Ovary (tissue), 9 donors: ENCODE data around the gene ATG2B. TPM values are rescaled to one million over a fixed set of nuclear protein-coding genes. Genes with fewer than 3 reads are reported as not detected.

Experiments
- DNase-seq, 5 donors: peaks; one replicate each; pipeline ENCODE4 v3.0.0-alpha.2; 2019 to 2020
- H3K27ac ChIP-seq, 2 donors: fragments of 200-600 bp; one replicate each; pipeline versions ENCODE4 v1.5.1 to v1.8.0; 2019 to 2022
- H3K27me3 ChIP-seq: fragments of 200-600 bp; one replicate; pipeline ENCODE4 v1.8.0; 2022
- H3K36me3 ChIP-seq: fragments of 200-600 bp; sonication (generic); one replicate; pipeline ENCODE4 v1.5.1; 2019
- H3K4me1 ChIP-seq: one replicate; pipeline ENCODE4 v1.8.1; 2013; ENCODE audit warnings: mild to moderate bottlenecking, moderate library complexity; ENCODE audit not compliant: insufficient read depth
- H3K4me3 ChIP-seq: fragments of 200-600 bp; sonication (generic); one replicate; pipeline ENCODE4 v1.5.1; 2017
- H3K9me3 ChIP-seq, 2 donors: fragments of 200-600 bp in 1 of 2; sonication (generic) in 1 of 2; one replicate each; pipeline versions ENCODE4 v1.5.1 to v1.8.1; 2013 to 2019; ENCODE audit warnings: mild to moderate bottlenecking in 1 of 2, moderate library complexity in 1 of 2
- EP300 ChIP-seq: sonication (generic); formaldehyde crosslinking; IDR thresholded peaks from one replicate; pipeline ENCODE4 v1.6.1; 2017; ENCODE audit warnings: antibody characterized with exemption
- POLR2A ChIP-seq: fragments of 450-650 bp; IDR thresholded peaks from one replicate; pipeline ENCODE4 v1.6.1; 2017; ENCODE audit warnings: antibody characterized with exemption, mild to moderate bottlenecking, moderate library complexity
- WGBS, 3 donors: extraction: QIAGEN DNeasy Blood & Tissue Kit in 1 of 3; methylation state at CpG; one replicate each; pipeline versions ENCODE4 v1.1.5 to v1.1.7; 2013 to 2017; 5-methylcytosine and 5-hydroxymethylcytosine counted together
- intact Hi-C, 4 donors: fragments of 100-400 bp; cut with DNase I; formaldehyde crosslinking; loops; one replicate each; pipeline versions ENCODE4 v1.11.0 to v1.15.1; 2022 to 2023
- polyA plus RNA-seq, 2 donors: library from polyadenylated mRNA; stranded (reverse); fragments of 200-250 nt in 1 of 2; fragments of 350-450 nt in 1 of 2; fragmentation: Illumina TruSeq in 1 of 2; extraction: RNeasy Lipid Tissue Mini Kit (QIAGEN cat#74804) in 1 of 2; gene quantifications; one replicate each; pipeline ENCODE4 v1.2.3, GENCODE V29; 2013 to 2014
- total RNA-seq, 7 donors: library from RNA; depleted of rRNA in 2 of 7; stranded (reverse); fragments of >200 nt in 2 of 7; fragmentation: NEBNext Ultra II Directional in 3 of 7; extraction: Animal tissue kit (Norgen Biotek cat#: 25700) in 3 of 7; gene quantifications; one replicate each; pipeline versions ENCODE4 v1.1.0 to v1.2.4, GENCODE V29; 2016 to 2023
- TF ChIP-seq, protein P1 (sequence below), 3 donors: fragments of 450-650 bp in 2 of 3; fragments of 200-600 bp in 1 of 3; IDR thresholded peaks; one replicate each; pipeline versions ENCODE4 v1.5.1 to v1.8.0; 2016 to 2022; ENCODE audit warnings: antibody characterized with exemption in 3 of 3, mild to moderate bottlenecking in 1 of 3
- donor health status: DM: no; HTN: no; CAD: no; lungs with moderate emphysema.
- donor health status: DM: no; HTN: no; CAD: no.
- donor health status: Bipolar disorder and iron deficiency.
- donor health status: DM: yes; HTN: yes; CAD: no.
- donor health status: DM: no; HTN: no; CAD: no.
- donor health status: DM: yes; HTN: yes; CAD: no.

ATG2B gene
- total and polyA plus RNA-seq, 9 donors, result 5.3 to 33.1 (median 22.6) TPM

DNA sequence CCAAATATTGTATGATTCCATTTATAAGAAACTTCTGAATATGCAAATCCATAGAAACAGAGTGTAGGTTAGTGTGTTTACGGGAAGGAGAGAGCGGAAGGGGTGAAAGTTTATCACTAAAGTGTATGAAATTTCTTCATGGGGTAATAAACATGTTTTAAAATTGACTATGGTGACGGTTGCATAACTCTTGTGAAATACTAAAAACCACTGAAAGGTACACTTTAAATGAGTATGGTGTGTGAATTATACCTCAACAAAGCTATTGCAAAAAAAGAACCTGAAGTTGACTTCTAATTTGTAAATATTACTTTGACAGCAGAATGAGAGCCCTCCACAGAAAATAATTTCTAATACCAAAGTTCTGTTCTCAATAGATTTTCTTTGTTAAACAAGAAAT, 47.1 kb downstream of the ATG2B start:
- no peak for TF ChIP-seq EP300
- TF ChIP-seq POLR2A, result no peak
- TF ChIP-seq, protein P1, sequence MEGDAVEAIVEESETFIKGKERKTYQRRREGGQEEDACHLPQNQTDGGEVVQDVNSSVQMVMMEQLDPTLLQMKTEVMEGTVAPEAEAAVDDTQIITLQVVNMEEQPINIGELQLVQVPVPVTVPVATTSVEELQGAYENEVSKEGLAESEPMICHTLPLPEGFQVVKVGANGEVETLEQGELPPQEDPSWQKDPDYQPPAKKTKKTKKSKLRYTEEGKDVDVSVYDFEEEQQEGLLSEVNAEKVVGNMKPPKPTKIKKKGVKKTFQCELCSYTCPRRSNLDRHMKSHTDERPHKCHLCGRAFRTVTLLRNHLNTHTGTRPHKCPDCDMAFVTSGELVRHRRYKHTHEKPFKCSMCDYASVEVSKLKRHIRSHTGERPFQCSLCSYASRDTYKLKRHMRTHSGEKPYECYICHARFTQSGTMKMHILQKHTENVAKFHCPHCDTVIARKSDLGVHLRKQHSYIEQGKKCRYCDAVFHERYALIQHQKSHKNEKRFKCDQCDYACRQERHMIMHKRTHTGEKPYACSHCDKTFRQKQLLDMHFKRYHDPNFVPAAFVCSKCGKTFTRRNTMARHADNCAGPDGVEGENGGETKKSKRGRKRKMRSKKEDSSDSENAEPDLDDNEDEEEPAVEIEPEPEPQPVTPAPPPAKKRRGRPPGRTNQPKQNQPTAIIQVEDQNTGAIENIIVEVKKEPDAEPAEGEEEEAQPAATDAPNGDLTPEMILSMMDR (IDR thresholded peaks at IDR 0.05), result no peak

GRCh38 chr14:96310906-96311305, 52.2 kb downstream of the ATG2B start:
- intact Hi-C loops, result no loop called here

More for the DNA sequence above, 47.1 kb downstream of the ATG2B start:
- Histone ChIP-seq H3K9me3 (no peaks in the 10 kb centered on the region), H3K27me3 (no peaks in the 10 kb centered on the region), H3K27ac (no peak overlapping the region), H3K36me3 (no peaks in the 10 kb centered on the region), H3K4me1 (no peaks in the 10 kb centered on the region), H3K4me3 (no peak overlapping the region)
- 97 to 98% (median 97%) methylated on average over 3 of the region's 3 CpGs for WGBS, 3 donors
- intact Hi-C loops, result no loop called here
- no peak for DNase-seq

DNA sequence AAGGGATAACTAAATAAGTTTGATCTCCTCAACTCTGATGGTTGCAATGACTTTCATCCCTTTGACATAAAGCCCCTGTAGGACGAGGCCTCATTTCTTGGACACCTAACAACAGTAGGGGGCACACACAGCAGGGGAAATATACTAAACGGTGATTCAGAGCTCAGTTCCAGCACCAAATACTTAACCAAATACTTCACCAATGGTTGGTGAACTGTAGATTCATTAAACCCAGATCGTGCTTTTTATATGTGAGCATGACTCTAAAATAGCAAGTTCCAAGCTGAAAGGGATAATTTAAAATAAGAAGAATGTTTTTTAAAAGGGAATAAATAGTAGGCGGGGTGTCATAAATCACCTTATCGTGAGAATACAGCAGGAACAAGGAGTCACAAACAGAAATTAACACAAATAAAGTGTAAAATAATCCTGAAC, 53.2 kb downstream of the ATG2B start:
- H3K4me3 ChIP-seq, result no peak overlapping the region
- H3K9me3 ChIP-seq, result no peaks in the 10 kb centered on the region
- H3K27ac ChIP-seq, result no peak overlapping the region
- intact Hi-C loops, result no loop called here
- H3K27me3 ChIP-seq, result no peaks in the 10 kb centered on the region
- no peaks in the 10 kb centered on the region for H3K4me1 ChIP-seq
- DNase-seq, result no peak
- WGBS, 3 donors, result 65 to 78% (median 71%) methylated on average over 5 of the region's 5 CpGs
- H3K36me3 ChIP-seq, result no peaks in the 10 kb centered on the region
- TF ChIP-seq, protein P1 (IDR thresholded peaks at IDR 0.05), result no peak
- TF ChIP-seq POLR2A (no peak), EP300 (no peak)

More at GRCh38 chr14:96310906-96311305, 52.2 kb downstream of the ATG2B start:
- Histone ChIP-seq H3K9me3 (no peaks in the 10 kb centered on the region), H3K4me3 (no peak overlapping the region), H3K4me1 (no peaks in the 10 kb centered on the region), H3K27me3 (no peaks in the 10 kb centered on the region), H3K36me3 (no peaks in the 10 kb centered on the region), H3K27ac (no peak overlapping the region)
- WGBS, 3 donors, result 89 to 93% (median 90%) methylated on average over 6 of the region's 6 CpGs
- TF ChIP-seq EP300 (no peak), POLR2A (no peak)
- TF ChIP-seq, protein P1 (IDR thresholded peaks at IDR 0.05), result no peak
- no peak for DNase-seq

DNA sequence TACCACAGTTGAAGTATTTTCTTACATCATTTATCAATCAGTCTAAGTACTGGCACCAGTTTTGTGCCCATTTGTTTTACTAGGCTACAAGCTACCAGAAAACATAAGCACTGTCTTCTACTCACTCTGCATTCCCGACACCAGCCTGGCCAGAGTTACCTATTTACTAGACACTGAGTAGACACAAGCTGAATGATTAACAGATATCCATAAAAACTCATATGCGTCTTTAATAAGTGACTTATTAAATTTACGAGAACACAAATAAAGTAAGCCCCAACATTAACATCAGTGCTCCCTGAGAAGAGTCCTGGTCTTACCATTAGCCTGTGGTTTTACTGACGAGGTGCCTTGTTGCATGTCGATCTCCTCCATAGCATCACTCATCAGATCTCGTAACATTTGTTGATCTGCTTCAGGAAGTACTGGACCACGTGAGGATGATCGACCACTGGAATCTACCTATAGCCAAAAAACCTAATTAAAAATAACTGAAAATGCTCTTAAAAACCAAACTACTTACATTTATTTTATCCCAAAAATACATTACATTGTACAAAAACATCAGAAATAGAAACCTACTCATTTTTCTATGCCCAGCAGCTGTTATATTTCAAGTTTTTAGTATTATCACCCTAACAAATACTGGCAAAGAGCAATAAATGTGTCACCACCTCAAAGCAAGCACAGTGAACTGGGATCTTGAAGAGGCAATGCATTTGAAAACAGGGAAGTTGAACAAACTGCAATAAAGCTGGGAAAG, 53.8 kb downstream of the ATG2B start:
- DNase-seq, result no peak
- WGBS, 3 donors, result 93 to 94% (median 94%) methylated on average over 8 of the region's 8 CpGs
- Histone ChIP-seq H3K27me3 (no peaks in the 10 kb centered on the region), H3K9me3 (no peaks in the 10 kb centered on the region), H3K27ac (no peak overlapping the region), H3K4me3 (no peak overlapping the region), H3K4me1 (no peaks in the 10 kb centered on the region), H3K36me3 (no peaks in the 10 kb centered on the region)
- intact Hi-C loops, result no loop called here
- TF ChIP-seq EP300, result no peak
- TF ChIP-seq, protein P1 (IDR thresholded peaks at IDR 0.05), result no peak
- no peak for TF ChIP-seq POLR2A
